Gastroesophageal sphincter (tissue), 3 donors: ENCODE data around the gene RPL27.

ENCODE experiments used
- EP300 ChIP-seq: sonication (generic); formaldehyde crosslinking; IDR thresholded peaks from one replicate; pipeline ENCODE4 v1.6.1; 2017; ENCODE audit warnings: antibody characterized with exemption, mild to moderate bottlenecking
- POLR2A ChIP-seq, 2 donors: fragments of 450-650 bp; IDR thresholded peaks; one replicate each; pipeline ENCODE4 v1.6.1; 2017; ENCODE audit warnings: antibody characterized with exemption in 2 of 2, mild to moderate bottlenecking in 2 of 2, moderate library complexity in 1 of 2
- POLR2AphosphoS5 ChIP-seq: sonication (generic); formaldehyde crosslinking; IDR thresholded peaks from one replicate; pipeline ENCODE4 v1.6.1; 2017; ENCODE audit warnings: antibody characterized with exemption
- TF ChIP-seq, protein P1 (sequence below), 4 experiments: fragments of 200-600 bp in 2 of 4; fragments of 450-650 bp in 2 of 4; sonication (generic) in 1 of 4; IDR thresholded peaks; one replicate each; pipeline ENCODE4 v1.5.1; 2017 to 2019; ENCODE audit warnings: antibody characterized with exemption in 4 of 4, mild to moderate bottlenecking in 2 of 4, moderate library complexity in 2 of 4

DNA sequence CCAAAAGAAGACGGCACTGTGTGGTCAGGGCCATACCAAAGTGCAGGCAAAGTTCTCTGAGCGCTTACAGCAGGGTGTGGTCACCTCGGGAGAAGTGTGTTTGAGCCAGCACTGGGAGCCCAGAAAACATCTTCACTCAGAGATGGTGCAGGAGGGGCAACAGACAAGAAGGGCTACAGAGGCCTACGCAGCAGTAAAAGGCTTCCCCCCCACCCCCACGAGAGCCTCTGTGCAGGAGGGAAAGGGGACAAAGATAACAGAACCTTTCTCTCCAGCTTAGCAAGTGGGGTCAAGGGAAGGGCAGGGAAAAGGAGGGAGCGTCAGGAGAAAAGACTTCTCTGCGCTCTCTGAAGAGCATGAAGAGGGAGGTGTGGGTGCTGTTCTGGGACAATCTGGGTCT lies 21.2 kb downstream of the RPL27 start:
- TF ChIP-seq, protein P1, sequence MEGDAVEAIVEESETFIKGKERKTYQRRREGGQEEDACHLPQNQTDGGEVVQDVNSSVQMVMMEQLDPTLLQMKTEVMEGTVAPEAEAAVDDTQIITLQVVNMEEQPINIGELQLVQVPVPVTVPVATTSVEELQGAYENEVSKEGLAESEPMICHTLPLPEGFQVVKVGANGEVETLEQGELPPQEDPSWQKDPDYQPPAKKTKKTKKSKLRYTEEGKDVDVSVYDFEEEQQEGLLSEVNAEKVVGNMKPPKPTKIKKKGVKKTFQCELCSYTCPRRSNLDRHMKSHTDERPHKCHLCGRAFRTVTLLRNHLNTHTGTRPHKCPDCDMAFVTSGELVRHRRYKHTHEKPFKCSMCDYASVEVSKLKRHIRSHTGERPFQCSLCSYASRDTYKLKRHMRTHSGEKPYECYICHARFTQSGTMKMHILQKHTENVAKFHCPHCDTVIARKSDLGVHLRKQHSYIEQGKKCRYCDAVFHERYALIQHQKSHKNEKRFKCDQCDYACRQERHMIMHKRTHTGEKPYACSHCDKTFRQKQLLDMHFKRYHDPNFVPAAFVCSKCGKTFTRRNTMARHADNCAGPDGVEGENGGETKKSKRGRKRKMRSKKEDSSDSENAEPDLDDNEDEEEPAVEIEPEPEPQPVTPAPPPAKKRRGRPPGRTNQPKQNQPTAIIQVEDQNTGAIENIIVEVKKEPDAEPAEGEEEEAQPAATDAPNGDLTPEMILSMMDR (IDR thresholded peaks at IDR 0.05) = no peak
- no peak for TF ChIP-seq POLR2AphosphoS5
- no peak for TF ChIP-seq EP300
- no peak for TF ChIP-seq POLR2A (IDR thresholded peaks at IDR 0.05)
